ENCODE results near the gene KIF5C.
"Not testable (repeated sequence)": the region's sequence is repeated elsewhere in the genome, so short reads cannot be mapped to it uniquely, and the experiment has no call there.

Gene KIF5C

GRCh38 chr2:148874868-148875341 lies at the start of gene KIF5C:
KIF5C (plus strand) TSS chr2:148875227; CDS start chr2:148875618, 391 bp downstream.
- DNase-seq (ENCODE audit: low read depth in 2 of 2): peak; percentile 20 to 33

- no peak for DNase-seq (ENCODE audit: low read depth in 2 of 2)
Measured at GRCh38 chr2:148826791-148827190, 48.2 kb upstream of the KIF5C start.

GRCh38 chr2:148828941-148829340 lies 46.1 kb upstream of the KIF5C start:
- DNase-seq (ENCODE audit: low read depth in 2 of 2): no peak

GRCh38 chr2:148829618-148830017 lies 45.4 kb upstream of the KIF5C start:
- no peak for DNase-seq (ENCODE audit: low read depth in 2 of 2)

GRCh38 chr2:148832637-148833036 lies 42.4 kb upstream of the KIF5C start:
- no peak for DNase-seq (ENCODE audit: low read depth in 2 of 2)

GRCh38 chr2:148842050-148842449 lies 33.0 kb upstream of the KIF5C start:
- DNase-seq (ENCODE audit: low read depth in 2 of 2): no peak

- no peak for DNase-seq (ENCODE audit: low read depth in 2 of 2)
Measured at GRCh38 chr2:148848146-148848545, 26.9 kb upstream of the KIF5C start.

- no peak for DNase-seq (ENCODE audit: low read depth in 2 of 2)
Measured at GRCh38 chr2:148853458-148853857, 21.6 kb upstream of the KIF5C start.

GRCh38 chr2:148860037-148860436 lies 15.0 kb upstream of the KIF5C start:
- no peak for DNase-seq (ENCODE audit: low read depth in 2 of 2)

- DNase-seq (ENCODE audit: low read depth in 2 of 2): no peak
Measured at GRCh38 chr2:148861367-148861766, 13.7 kb upstream of the KIF5C start.

GRCh38 chr2:148862478-148862877 lies 12.5 kb upstream of the KIF5C start:
- DNase-seq (ENCODE audit: low read depth in 2 of 2): not testable (repeated sequence)

GRCh38 chr2:148865512-148865911 lies 9.5 kb upstream of the KIF5C start:
- DNase-seq (ENCODE audit: low read depth in 2 of 2): no peak

- no peak for DNase-seq (ENCODE audit: low read depth in 2 of 2)
Measured at GRCh38 chr2:148866091-148866490, 8.9 kb upstream of the KIF5C start.

- DNase-seq (ENCODE audit: low read depth in 2 of 2): no peak
Measured at GRCh38 chr2:148867079-148867769, 7.8 kb upstream of the KIF5C start.

- DNase-seq (ENCODE audit: low read depth in 2 of 2): no peak
Measured at GRCh38 chr2:148875387-148876051, 492 bp downstream of the KIF5C start.

GRCh38 chr2:148876202-148876594 lies 1.2 kb downstream of the KIF5C start:
- DNase-seq (ENCODE audit: low read depth in 2 of 2): no peak

GRCh38 chr2:148876595-148877402 lies 1.8 kb downstream of the KIF5C start:
- no peak for DNase-seq (ENCODE audit: low read depth in 2 of 2)

GRCh38 chr2:148877403-148877740 lies 2.3 kb downstream of the KIF5C start:
- no peak for DNase-seq (ENCODE audit: low read depth in 2 of 2)

GRCh38 chr2:148880636-148881035 lies 5.6 kb downstream of the KIF5C start:
- no peak for DNase-seq (ENCODE audit: low read depth in 2 of 2)

- DNase-seq (ENCODE audit: low read depth in 2 of 2): no peak
Measured at GRCh38 chr2:148882051-148882450, 7.0 kb downstream of the KIF5C start.

- DNase-seq (ENCODE audit: low read depth in 2 of 2): no peak
Measured at GRCh38 chr2:148885209-148885608, 10.2 kb downstream of the KIF5C start.

GRCh38 chr2:148885988-148886387 lies 11.0 kb downstream of the KIF5C start:
- no peak for DNase-seq (ENCODE audit: low read depth in 2 of 2)

All from fibroblast of skin of left biceps (primary cell).